HEK293 (cell line): ENCODE results near the gene OR2Z1.
A peak's percentile ranks its signal among the peaks of the same experiment; 100 is the strongest.

ENCODE experiments used
- CTCF ChIA-PET: fragments of 350-600 bp; formaldehyde crosslinking; extraction: SDS; loops from one replicate; lab custom pipeline; 2021; ENCODE audit warnings: antibody characterized with exemption; lab: Yijun Ruan, JAX
- POLR2A ChIA-PET: fragments of 300-600 bp; formaldehyde crosslinking; extraction: SDS; loops from one replicate; lab custom pipeline; 2020; ENCODE audit warnings: antibody characterized with exemption, inconsistent platforms; lab: Yijun Ruan, JAX
- H3K27ac ChIP-seq: fragments of 200-500 bp; sonication (Bioruptor generic); 2 replicates; pipeline ENCODE4 v1.5.1; 2014; ENCODE audit warnings: low read depth, low read length, control low read depth, inconsistent platforms; ENCODE audit errors: extremely low read depth
- H3K36me3 ChIP-seq, 2 experiments: fragments of 200-500 bp in 1 of 2; sonication (Bioruptor generic) in 1 of 2; 1 replicate in 1 of 2; 2 replicates in 1 of 2; pipeline ENCODE4 v1.5.1; 2014 to 2017; ENCODE audit warnings: inconsistent platforms in 2 of 2, low read length in 2 of 2; ENCODE audit not compliant: control insufficient read depth in 2 of 2, insufficient read depth in 1 of 2
- H3K4me1 ChIP-seq: fragments of 200-500 bp; sonication (Bioruptor generic); 2 replicates; pipeline ENCODE4 v1.5.1; 2014; ENCODE audit warnings: mild to moderate bottlenecking, low read length, inconsistent platforms; ENCODE audit not compliant: control insufficient read depth, insufficient read depth
- H3K4me3 ChIP-seq: 2 replicates; pipeline ENCODE4 v1.5.1; 2011; ENCODE audit warnings: low read depth, mild to moderate bottlenecking, control low read depth, low read length, moderate library complexity
- H3K9me3 ChIP-seq: fragments of 200-500 bp; sonication (Bioruptor generic); 2 replicates; pipeline ENCODE4 v1.5.1; 2014; ENCODE audit warnings: low read depth, low read length, inconsistent platforms; ENCODE audit not compliant: control insufficient read depth, insufficient read depth
- GLI4 ChIP-seq: fragments of 450-650 bp; formaldehyde crosslinking; IDR thresholded peaks from 2 replicates; pipeline ENCODE4 v1.5.1; 2016; ENCODE audit warnings: missing biosample characterization, missing genetic modification characterization
- KLF17 ChIP-seq: fragments of 450-650 bp; formaldehyde crosslinking; IDR thresholded peaks from 2 replicates; pipeline ENCODE4 v1.5.1; 2016; ENCODE audit warnings: missing biosample characterization, missing genetic modification characterization
- REST ChIP-seq: fragments of 450-650 bp; formaldehyde crosslinking; IDR thresholded peaks from 2 replicates; pipeline ENCODE4 v1.5.1; 2016; ENCODE audit warnings: missing biosample characterization, missing genetic modification characterization
- SCRT2 ChIP-seq: fragments of 450-650 bp; formaldehyde crosslinking; IDR thresholded peaks from 2 replicates; pipeline ENCODE4 v1.5.1; 2016; ENCODE audit warnings: missing biosample characterization, missing genetic modification characterization
- ZBTB10 ChIP-seq: fragments of 450-650 bp; formaldehyde crosslinking; IDR thresholded peaks from 2 replicates; pipeline ENCODE4 v1.5.1; 2016; ENCODE audit warnings: missing biosample characterization, missing genetic modification characterization
- ZFP41 ChIP-seq: fragments of 450-650 bp; formaldehyde crosslinking; IDR thresholded peaks from 2 replicates; pipeline ENCODE4 v1.5.1; 2016; ENCODE audit warnings: missing biosample characterization, missing genetic modification characterization, borderline replicate concordance
- ZNF132 ChIP-seq: fragments of 450-650 bp; formaldehyde crosslinking; IDR thresholded peaks from 2 replicates; pipeline ENCODE4 v1.5.1; 2017; ENCODE audit warnings: missing biosample characterization, missing genetic modification characterization, borderline replicate concordance
- ZNF266 ChIP-seq: fragments of 450-650 bp; formaldehyde crosslinking; IDR thresholded peaks from 2 replicates; pipeline ENCODE4 v1.5.1; 2016; ENCODE audit warnings: missing biosample characterization, missing genetic modification characterization, low read depth
- ZNF433 ChIP-seq: fragments of 450-650 bp; formaldehyde crosslinking; IDR thresholded peaks from 2 replicates; pipeline ENCODE4 v1.5.1; 2016; ENCODE audit warnings: missing biosample characterization, missing genetic modification characterization, low read depth
- ZNF529 ChIP-seq: fragments of 450-650 bp; formaldehyde crosslinking; IDR thresholded peaks from 2 replicates; pipeline ENCODE4 v1.5.1; 2017; ENCODE audit warnings: missing genetic modification characterization, missing biosample characterization; ENCODE audit not compliant: insufficient replicate concordance
- ZNF768 ChIP-seq: fragments of 450-650 bp; formaldehyde crosslinking; IDR thresholded peaks from 2 replicates; pipeline ENCODE4 v1.5.1; 2018; ENCODE audit warnings: missing biosample characterization, mild to moderate bottlenecking, missing genetic modification characterization
- ZNF777 ChIP-seq: fragments of 450-650 bp; formaldehyde crosslinking; IDR thresholded peaks from 2 replicates; pipeline ENCODE4 v1.5.1; 2017; ENCODE audit warnings: missing biosample characterization, missing genetic modification characterization, borderline replicate concordance
- ZSCAN16 ChIP-seq: fragments of 450-650 bp; formaldehyde crosslinking; IDR thresholded peaks from 2 replicates; pipeline ENCODE4 v1.5.1; 2016; ENCODE audit warnings: missing biosample characterization, missing genetic modification characterization

Gene OR2Z1

GRCh38 chr19:8722032-8722431 lies 598 bp downstream of the OR2Z1 start:
- H3K27ac ChIP-seq = no peak overlapping the region
- CTCF ChIA-PET = interaction anchor here (0.6 to 0.9 kb wide), 2 partner anchors 28 to 254 kb away, joined by 3 read pairs; no protein-coding TSS in a partner anchor
- no peaks in the 10 kb centered on the region for H3K36me3 ChIP-seq
- no peaks in the 10 kb centered on the region for H3K9me3 ChIP-seq
- no peaks in the 10 kb centered on the region for H3K4me1 ChIP-seq
- POLR2A ChIA-PET = interaction anchor here (0.6 kb wide), 1 partner anchor 1658 kb away, joined by 3 read pairs; the partner anchor contains the start of gene TYK2
- TF ChIP-seq ZFP41 (tag by site-specific recombination) = no peak
- TF ChIP-seq ZSCAN16 (tag by site-specific recombination) = no peak
- TF ChIP-seq ZNF132 (tag by site-specific recombination) = no peak
- TF ChIP-seq ZNF529 (tag by site-specific recombination) = no peak
- H3K4me3 ChIP-seq = no peak overlapping the region

- CTCF ChIA-PET = no interaction called here
- no peaks in the 10 kb centered on the region for H3K9me3 ChIP-seq
- POLR2A ChIA-PET = no interaction called here
- H3K36me3 ChIP-seq = no peaks in the 10 kb centered on the region
- no peak overlapping the region for H3K4me3 ChIP-seq
- no peak overlapping the region for H3K27ac ChIP-seq
- no peaks in the 10 kb centered on the region for H3K4me1 ChIP-seq
- TF ChIP-seq ZNF777 (no peak), ZNF266 (tag by site-specific recombination) (no peak), ZBTB10 (tag by site-specific recombination) (no peak)
- TF ChIP-seq, all 188 proteins: peak for 0
Measured at GRCh38 chr19:8724276-8724675, 2.8 kb downstream of the OR2Z1 start.

GRCh38 chr19:8731428-8732169 lies 10.2 kb downstream of the OR2Z1 start:
- ChIA-PET POLR2A (no interaction called here), CTCF (interaction anchor here (0.6 to 0.8 kb wide), 3 partner anchors 77 to 254 kb away, joined by 3 to 4 read pairs (median 3); no protein-coding TSS in a partner anchor)
- no peaks in the 10 kb centered on the region for H3K36me3 ChIP-seq
- no peak overlapping the region for H3K4me3 ChIP-seq
- TF ChIP-seq REST (peak; percentile 97), ZNF433 (tag by site-specific recombination) (no peak), KLF17 (tag by site-specific recombination) (no peak), GLI4 (tag by site-specific recombination) (no peak), ZNF768 (tag by site-specific recombination) (no peak), SCRT2 (peak; percentile 38; the same call in 1 of the 2 replicates), ZNF777 (no peak)
- H3K4me1 ChIP-seq = no peaks in the 10 kb centered on the region
- no peaks in the 10 kb centered on the region for H3K9me3 ChIP-seq
- H3K27ac ChIP-seq = no peak overlapping the region
